Activated gamma-delta T cell (primary cell): ENCODE measurements around the gene MXRA8.
A peak's percentile ranks its signal among the peaks of the same experiment; 100 is the strongest.
"Not testable (repeated sequence)": the region's sequence is repeated elsewhere in the genome, so short reads cannot be mapped to it uniquely, and the experiment has no call there.

Experiments
- DNase-seq: peaks from one replicate; lab custom pipeline; 2025; lab: John Stamatoyannopoulos, UW

MXRA8 gene

DNA sequence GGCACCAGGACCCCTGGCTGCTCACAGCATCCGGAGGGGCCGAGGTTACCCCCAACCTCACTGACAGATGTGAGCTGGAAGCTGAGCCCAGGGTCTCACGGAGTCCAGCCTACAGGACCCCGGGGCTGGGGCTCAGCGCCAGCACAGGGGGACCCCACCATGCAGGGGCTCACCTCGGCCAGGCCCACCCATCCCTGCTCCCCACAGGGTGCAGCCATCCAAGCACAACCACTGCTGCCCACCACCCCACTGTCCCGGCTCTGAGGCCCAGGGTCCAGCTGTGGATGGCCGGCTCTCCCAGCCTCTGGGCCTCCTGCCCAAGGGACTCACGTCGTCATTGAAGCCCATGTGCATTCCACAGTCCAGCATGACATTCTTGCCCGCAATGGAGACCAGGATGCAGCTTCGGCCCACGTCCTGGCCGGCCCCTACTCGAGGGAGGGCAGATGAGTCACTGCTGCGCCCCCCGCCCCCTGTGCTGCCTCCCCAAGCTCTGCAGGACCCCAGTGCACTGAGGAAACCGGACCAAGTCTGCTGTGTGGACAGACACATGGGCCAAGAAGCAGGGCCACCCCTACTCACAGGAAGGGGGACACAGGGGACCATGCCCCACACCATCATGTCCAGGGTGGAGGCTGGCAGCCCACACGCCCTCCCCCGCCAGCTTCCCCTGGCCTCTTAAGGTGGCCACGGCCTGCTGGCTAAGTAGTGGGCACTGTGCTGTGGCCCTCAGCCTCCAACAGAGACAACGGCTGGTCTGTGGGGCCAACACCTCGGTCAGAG lies 37.5 kb downstream of the MXRA8 start:
- DNase-seq = no peak

DNA sequence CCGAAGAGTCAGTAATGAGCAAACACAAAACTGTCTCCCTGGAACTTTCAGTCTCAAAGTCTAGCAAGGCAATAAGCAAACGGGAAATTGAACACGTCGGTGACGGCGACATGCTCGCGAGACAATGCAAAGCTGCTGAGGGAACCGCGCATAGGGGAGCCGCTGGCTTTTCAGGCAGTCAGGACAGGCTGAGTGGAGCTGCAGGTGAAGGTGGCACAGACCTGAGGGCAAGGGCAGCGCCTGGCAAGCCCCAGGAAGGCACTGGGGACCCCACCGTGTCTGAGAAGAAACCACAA lies 38.8 kb downstream of the MXRA8 start:
- DNase-seq = no peak

DNA sequence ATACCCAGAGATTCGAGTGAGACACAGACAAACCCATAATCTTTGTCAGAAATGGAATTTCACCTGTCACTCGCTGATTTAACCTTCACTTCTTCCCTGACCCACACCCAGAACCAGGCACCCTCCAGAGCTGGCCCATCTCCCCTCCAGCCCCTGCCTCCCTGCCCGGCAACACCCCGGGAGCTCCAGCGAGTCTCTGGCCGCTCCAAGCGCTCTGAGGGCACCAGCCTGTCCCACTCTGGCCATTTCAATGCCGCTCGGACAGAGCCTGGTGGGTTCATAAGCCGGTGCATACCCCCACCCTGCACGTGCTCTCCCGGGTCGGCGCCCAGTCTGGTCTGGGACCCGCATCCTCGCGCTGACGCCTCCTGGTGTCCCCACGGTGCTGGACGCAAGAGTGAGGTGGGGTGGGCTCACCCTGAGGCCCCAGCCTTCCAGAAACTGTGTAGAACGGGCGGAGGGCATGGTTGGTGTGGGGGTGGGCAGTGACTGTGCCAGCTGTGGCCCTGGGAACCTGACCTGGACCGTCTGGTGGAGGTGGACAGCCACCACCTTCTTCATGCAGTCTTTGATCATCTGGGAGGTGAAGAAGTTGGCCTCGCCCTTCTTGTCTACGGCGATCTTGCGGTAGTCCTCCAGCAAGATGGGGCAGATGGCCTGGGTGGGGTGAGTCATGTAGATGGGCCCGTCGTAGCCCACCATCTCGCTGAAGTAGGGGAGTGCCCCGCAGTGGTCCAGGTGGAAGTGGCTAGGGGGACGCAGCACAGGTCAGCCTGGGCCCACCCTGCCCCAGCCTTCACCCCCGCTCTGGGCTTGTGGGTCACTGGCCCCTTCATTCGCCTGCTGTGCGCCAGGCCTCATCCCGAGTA lies 39.3 kb downstream of the MXRA8 start:
- DNase-seq = no peak

DNA sequence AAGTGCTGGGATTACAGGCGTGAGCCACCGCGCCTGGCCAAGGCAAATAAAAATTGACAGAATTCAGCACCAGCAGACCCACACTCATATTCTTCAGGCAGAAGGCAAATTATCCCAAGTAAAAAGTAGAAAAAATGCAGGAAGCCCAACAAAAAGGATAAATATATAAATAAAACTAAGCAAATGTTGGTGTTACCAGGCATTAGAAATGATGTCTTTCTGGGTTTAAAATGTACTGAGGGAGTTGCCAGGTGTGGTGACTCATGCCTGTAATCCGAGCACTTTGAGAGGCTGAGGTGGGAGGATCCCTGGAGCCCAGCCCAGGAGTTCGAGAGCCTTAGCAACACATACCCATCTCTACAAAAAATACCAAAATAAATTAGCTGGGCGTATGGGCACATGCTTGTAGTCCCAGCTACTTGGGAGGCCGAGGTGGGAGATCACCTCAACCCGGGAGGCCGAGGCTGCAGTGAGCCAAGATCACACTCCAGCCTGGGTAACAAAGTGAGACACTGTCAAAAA lies 40.2 kb downstream of the MXRA8 start:
- no peak for DNase-seq

DNA sequence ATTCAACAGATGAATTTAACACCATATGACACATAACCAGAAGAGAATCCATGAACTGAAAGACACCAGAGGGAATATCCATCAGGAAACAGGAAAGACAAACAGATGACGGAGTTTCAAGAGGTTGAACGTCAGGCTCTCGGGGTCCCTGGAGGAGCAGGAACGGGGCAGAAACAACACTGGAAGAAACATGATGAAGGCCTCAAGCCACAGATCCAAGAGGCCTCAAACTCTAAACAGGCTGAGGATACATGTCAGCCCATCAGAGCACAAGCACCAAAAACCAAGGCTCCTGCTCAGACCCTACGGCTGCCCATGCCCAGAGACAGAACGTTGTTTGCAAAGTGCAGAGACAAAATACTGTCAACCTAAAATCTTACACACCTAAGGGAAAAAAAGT lies 40.9 kb downstream of the MXRA8 start:
- no peak for DNase-seq

DNA sequence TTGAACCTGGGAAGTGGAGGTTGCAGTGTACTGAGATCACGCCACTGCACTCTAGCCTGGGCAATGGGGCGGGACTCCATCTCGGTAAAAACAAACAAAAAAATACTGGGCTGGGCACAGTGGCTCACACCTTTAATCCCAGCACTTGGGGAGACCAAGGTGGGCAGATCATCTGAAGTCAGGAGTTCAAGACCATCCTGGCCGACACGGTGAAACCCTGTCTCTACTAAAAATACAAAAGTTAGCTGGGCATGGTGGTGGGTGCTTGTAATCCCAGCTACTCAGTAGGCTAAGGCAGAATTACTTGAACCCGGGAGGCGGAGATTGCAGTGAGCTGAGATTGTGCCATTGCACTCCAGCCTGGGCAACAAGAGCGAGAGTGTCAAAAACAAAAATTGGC lies 42.2 kb downstream of the MXRA8 start:
- not testable (repeated sequence) for DNase-seq

DNA sequence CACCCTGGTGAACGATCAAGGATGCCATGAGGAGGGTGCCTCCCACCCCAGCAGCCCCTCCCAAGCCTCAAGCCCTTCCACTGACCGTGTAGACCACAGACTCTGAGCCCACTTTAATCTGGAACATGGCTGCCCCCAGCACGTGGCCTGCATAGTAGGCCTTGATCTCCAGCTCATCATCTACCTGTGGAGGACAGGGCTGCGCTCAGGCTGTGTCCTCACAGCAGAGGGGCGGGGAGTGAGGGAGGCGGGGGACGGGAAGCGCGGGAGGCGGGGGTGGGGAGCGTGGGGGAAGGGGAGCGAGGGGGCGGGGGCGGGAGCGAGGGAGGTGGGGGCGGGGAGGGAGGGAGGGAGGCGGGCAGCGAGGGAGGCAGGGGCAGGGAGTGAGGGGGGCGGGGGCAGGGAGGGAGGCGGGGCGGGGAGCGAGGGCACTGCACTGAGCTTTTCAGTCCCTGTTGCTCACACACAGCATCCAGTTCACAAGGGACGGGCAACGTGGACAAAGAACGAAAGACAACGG lies 42.9 kb downstream of the MXRA8 start:
- no peak for DNase-seq

DNA sequence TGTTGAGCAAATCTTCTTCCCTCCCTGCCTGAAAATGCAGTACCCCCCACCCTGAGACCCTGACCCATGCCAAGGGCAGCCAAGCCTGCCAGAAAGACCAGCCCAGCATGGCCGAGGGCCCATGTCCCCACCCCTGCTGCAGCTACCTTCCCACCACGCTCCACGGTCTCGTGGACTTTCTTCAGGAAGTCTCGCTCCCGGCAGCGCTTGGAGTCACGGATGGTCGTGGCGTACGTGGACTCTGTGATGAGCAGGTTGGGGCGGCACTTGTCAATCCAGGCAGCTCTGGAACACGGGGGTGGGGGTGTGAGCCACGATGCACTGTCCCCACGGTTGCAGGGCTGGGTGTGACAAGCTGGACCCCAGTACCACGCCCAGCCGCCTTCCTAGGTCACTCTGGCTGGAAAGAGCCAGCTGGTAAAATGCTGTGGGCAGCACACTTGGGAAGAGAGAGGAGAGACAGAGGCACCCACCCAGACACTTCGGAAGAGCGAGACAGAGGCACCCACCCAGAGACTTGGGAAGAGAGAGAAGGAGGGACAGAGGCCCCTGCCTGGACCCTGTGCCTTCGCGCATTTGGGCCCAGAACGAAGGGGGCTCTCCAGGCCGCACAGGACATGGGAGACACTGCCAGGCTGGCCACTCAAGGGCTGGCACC lies 43.5 kb downstream of the MXRA8 start:
- no peak for DNase-seq

DNA sequence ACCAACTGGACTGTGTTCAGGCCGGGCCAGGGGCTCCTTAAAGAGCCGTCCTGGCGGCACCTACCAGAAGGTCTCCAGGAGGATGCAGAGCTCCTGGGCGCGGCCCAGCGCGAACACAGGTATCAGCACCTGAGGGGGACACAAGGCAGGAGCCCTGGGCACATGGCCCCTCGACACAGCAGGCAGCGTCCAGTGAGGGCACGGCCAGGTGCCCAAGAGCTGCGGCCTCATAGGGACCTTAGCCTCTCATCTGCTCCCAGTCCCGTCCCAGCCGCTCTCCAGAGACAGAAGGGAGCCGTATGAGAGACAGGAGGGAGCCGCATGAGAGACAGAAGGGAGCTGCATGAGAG lies 44.1 kb downstream of the MXRA8 start:
- DNase-seq = no peak

DNA sequence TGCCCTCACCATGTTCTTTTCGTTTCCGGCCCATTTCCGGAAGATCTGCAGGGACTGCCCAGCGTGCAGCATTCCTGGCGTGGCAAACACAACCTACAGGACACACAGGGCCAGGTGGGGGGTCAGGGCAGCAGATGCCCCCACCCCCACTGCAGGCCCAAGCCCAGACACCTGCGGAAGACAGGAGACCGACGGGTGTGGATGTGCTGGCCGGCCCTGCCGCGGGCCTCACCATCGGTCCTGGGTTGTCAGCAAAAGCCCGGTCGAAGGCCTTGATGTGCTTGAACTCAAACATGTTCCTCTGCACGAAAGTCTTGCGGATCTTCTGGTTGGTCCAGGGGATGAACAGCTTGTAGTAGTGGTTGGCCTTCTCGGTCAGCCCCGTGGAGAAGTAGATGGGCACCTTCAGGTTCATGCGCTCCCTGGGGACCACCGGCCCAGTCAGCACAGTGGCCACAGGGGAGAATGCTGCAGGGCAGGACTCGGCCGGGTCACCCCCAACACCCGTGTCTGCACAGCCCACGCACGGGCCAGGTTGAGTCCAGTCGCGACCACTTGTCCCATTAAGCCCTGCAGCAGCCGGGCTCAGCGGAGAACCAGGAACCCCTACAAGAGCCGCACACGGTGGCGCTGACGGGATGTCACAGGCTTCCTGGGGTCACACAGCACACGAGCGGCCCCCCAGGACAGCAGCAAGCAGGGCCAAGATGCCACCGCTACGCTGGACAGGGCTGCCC lies 44.7 kb downstream of the MXRA8 start:
- DNase-seq = no peak

DNA sequence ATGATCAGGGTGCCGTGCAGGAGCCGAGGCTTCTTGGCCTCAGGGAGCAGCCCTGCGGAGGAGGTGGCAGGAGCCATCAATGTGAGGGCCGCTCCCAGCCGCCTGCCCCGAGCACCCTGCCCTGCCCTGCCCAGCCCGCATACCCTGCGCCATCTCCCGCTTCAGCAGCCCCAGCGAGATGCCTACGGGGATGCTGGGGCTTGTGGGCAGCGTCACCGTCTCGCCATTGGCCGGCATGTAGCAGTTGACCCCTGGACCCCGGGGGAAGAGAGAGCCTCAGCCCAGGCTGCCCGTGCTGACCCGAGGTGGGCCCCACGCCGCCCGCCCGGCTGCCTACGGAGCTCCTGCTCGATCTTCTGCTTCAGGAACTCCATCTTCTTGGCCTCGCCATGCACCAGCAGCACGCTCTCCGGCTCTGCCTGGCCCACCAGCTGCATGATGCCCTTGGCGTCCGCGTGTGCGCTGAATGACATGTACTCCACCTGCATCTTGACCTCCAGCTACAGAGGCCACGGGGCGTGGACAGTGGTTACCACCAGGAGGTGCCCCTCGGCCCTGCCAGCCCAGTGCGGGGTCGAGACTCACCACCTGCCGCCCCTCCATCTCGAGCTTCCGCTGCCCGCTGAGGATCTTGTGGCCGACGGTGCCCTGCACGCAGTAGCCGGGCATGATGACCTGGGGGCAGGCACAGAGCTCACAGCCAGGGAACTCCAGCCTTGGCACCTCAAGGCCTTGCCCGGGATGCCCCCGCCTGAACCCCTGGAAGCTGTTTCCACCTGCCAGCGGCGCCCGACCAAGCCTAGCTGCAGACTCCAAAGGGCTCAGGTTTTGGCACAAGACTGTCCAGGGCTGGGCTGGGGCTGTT lies 45.7 kb downstream of the MXRA8 start:
- DNase-seq = no peak

DNA sequence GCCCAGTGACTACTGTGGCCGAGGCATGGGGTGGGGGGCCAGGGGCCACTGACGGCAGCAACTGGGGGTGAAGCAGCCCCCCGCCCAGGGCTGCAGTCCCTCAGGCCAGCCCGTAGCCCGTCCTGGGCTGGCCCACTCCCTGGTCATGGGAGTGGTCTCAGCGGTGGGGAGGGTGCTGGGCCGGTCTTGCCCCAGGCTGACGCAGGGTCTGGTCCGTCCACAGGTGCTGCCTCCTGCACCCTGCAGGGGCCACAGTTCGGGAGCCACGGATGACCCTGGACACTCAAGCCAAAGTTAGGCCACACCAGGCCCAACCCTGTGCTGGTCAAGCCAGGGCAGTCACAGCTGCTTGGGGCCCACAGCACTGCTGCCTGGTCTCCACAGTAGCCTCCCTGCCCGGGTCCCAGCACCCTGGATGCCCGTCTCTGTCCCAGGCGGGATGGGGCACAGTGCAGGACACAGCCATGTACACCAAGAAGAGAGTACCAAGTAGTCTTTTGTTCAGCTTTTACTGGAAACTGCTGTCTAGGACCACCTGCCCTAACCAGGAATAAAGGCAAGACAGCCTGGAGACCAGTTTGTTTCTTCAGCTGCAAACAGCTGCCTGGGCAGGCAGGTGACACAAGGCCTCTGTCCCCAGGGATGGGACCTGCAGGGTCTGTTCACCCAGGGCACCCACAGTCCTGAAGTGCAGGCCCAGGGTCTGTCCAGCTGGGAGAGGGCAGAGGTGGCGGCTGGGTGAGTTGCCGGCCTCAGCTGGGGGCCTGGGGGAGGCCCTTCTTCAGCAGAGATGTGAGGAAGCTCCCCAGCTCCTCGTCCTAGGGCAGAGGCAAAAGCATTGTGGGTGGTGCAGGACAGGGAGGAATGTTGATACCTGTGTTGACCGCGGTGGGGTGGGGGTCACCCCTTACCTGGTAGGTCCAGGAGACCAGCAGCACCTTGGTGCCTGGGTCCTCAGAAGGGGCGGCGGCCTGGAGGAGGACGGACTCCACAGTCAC lies 46.9 kb downstream of the MXRA8 start:
- DNase-seq = no peak

DNA sequence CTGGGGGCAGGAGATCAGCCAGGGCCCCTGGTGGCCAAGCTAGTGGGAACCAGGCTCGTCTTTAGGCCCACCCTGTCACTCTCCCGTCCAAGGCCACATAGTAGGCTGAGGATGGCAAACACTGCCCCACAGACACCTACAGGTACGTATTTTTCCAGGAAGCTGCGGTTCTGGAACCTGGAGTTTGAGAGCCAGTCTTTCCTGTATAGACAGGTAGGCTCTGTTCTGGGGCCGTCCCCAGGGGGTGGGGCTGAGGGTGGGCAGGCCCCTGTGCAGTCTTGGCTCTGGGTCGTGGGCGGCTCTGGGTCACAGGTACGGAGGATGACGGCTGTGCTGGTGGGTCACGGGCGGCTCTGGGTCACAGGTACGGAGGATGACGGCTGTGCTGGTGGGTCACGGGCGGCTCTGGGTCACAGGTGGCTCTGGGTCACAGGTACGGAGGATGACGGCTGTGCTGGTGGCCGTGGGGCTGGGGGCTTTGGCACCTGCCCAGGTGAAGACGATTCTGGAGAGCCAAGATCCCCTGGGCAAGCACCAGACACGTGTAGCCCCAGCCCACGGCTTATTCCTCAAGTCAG lies 47.8 kb downstream of the MXRA8 start:
- no peak for DNase-seq

DNA sequence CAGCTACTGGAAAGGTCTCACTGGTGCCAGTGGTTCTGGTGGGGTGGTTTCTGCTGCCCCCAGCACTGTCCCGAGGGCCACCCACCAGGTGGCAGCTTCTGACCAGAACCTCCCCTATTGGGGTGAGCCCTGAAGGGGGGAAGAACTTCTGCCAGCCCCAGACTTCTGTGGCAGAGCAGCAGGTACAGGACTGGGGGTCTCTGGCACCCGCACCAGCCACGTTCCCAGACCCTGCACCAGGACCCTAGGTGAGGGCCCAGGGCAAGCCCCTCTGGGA lies 48.3 kb downstream of the MXRA8 start:
- DNase-seq = no peak

DNA sequence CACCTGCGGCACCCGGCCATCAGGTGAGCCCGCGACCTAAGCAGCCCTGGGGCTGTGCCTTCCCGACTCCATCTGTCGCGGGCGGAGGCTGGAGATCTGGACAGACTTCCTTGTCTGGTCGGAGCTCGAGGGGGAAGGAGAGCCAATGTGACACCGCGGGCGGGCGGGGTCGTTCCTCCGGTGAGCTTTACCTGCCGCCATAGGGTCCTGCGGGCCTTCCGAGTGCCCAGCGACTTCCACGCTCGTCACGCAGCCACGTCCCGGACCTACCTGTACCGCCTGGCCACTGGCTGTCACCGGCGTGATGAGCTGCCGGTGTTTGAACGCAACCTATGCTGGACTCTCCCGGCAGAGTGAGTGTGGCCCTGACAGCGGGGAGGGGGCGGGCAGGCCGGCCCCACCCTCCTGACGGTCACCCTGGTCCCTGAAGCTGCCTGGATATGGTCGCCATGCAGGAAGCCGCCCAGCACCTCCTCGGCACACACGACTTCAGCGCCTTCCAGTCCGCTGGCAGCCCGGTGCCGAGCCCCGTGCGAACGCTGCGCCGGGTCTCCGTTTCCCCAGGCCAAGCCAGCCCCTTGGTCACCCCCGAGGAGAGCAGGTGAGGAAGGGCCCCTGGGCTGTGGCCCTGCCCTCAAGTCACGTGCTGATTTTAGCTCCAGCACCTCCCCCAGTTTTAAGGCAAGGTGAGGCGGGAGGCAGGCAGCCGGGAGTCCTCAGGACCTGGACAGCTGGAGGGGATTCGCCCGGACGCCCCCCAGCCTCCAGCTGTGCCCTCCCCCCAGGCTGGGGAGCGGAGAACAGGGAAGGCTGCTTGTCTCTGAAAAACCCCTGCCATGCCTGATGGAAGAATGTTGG lies 48.9 kb downstream of the MXRA8 start:
- DNase-seq = no peak

DNA sequence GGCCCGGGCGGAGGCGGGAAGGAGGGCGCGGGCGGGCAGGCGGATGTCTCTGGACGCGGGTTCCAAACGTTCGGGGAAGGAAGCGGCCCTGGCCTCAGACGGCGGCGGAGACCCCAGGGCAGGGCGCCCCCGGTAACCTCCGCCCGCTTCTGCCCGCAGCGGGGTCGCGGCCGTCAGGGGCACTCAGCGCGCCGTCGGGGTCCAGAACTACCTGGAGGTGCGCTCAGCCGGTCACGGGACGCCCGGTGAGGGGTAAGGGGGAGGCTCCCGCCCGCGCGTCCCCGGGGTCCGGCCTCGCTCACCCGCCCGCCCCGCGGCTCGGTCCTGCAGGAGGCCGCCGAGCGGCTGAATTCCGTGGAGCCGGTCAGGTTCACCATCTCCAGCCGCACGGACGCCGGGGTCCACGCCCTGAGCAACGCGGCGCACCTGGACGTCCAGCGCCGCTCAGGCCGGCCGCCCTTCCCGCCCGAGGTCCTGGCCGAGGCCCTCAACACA lies 49.6 kb downstream of the MXRA8 start:
- no peak for DNase-seq

DNA sequence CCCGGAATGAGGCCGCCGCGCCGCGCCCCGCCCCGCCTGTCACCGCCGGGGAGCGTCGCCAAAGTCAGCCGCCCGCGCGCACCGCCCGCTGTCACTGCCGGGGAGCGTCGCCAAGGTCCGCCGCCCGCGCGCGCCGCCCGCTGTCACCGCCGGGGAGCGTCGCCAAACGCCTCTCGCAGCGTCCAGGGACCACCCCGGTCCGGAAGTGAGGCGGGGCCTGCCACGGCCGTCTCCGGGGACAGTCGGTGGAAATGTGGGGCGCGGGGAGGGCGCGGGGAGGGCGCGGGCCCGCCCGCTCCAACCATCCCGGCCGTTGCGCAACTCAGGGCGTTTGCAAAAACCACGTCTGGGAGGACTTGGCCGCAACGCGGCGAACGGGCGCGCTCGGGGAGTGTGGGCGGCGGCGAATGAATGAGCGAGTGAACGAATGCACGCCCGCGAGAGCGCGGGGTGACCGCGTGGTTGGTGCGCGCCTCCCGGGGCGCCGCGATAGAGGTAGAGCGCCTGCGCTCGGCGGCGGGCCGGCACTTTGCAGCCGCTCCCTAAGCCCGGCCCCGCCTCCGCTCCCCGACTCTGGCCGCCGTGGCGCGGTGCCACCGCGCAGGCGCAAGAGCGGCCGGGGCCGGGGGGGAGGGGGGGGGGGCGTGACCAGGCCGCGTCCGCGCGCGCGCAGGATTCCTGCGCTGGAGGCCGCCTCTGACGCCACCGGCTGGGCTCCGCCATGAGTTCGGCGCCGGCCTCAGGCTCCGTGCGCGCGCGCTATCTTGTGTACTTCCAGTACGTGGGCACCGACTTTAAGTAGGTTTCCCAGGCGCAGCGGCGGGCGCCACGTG lies 50.2 kb downstream of the MXRA8 start, which contains the start of the genes ACAP3 and PUSL1:
TSS of gene ACAP3 (minus strand) at position 8 of the 833 bp plus-strand sequence. CDS start 115 bp downstream, outside the sequence.
TSS of gene PUSL1 (plus strand) at position 675 of the 833 bp plus-strand sequence. CDS start at position 722, 47 bp downstream.
- peak; percentile 88 for DNase-seq
